GM18511 (cell line): ENCODE results near the gene ATP1A1.

Experiments
- ATAC-seq: cut with Tn5 transposase; IDR thresholded peaks from one replicate; pipeline ENCODE4 v1.9.1; 2021; ENCODE audit warnings: mild to moderate bottlenecking, moderate library complexity; ENCODE audit not compliant: unreplicated experiment

ATP1A1 gene

GRCh38 chr1:116343019-116343418, 30.0 kb upstream of the ATP1A1 start:
- no peak for ATAC-seq

GRCh38 chr1:116345011-116345410, 28.0 kb upstream of the ATP1A1 start:
- ATAC-seq: no peak

DNA sequence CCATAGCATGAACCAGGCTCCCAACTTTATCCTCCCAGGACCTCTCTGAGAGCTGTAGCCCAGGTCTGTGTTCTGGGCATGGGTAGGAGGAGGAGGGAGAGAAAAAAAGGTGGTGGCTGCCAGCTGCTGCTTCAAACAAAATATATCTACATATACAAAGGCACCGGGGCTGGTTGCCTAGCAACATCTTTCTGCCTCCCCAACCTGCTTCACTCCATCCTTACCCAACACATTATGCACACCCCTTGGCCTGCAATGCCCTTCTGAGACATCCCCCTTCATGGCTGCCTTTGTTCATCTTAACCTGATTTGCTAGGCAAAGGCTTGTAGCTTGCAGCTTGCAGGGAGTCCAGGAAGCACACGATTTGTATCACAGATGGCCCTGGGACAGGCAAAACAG, 27.2 kb upstream of the ATP1A1 start:
- no peak for ATAC-seq

GRCh38 chr1:116346943-116347673, 25.9 kb upstream of the ATP1A1 start:
- no peak for ATAC-seq

DNA sequence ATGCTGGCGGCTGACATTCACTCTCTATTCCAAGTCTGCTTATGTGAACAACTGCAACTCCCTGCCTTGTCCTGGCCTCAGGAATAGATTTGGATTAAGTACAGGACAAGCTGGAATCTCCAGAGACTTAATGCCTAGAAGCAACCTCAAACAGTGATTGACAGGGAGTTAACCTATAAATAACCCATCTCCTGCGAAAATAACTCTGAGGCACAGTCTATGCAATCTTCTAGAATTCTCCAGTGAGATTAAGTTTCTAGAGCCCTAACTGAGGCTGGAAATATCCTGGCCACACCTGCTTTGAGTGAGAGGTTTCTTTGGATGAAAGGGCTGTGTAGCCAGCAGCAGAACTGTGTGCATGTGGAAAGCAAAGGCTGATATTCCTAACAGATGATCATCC, 25.3 kb upstream of the ATP1A1 start:
- ATAC-seq: no peak

GRCh38 chr1:116350097-116350645, 22.9 kb upstream of the ATP1A1 start:
- no peak for ATAC-seq

DNA sequence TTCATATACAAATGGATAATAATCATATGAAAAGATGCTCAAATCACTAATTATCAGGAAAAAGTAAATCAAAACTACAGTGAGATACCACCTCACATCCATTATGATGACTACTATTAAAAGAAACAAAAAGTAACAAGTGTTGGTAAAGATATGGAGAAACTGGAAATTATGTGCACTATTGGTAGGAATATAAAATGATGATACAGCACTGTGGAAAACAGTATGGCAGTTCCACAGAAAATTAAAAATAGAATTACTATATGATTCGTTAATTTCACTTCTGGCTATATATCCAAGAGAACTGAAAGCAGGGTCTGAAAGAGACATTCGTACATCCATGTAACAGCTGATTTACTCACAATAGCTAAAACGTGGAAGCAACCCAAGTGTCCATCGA, 21.1 kb upstream of the ATP1A1 start:
- ATAC-seq: no peak

DNA sequence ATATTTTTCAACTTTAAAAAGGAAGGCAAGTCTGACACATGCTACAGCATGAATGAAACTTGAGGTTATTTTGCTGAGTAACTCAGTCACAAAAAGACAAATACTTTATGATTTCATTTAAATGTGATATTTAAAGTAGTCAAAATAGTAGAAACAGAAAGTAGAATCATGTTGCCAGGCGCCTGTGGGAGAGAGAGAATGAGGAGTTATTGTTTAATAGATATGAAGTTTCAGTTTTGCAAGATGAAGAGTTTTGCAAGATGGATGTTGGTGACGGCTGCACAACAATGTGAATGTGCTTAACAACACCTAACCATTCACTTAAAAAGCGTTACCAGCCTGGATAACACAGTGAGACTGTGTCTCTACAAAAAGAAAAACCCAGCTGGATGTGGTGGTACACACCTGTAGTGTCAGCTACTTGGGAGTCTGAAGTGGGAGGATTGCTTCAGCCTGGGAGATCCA, 20.7 kb upstream of the ATP1A1 start:
- peak; percentile 80 for ATAC-seq

- no peak for ATAC-seq
These were observed 19.9 kb upstream of the ATP1A1 start for GRCh38 chr1:116353155-116353554.

GRCh38 chr1:116356067-116356466, 17.0 kb upstream of the ATP1A1 start:
- ATAC-seq: no peak

DNA sequence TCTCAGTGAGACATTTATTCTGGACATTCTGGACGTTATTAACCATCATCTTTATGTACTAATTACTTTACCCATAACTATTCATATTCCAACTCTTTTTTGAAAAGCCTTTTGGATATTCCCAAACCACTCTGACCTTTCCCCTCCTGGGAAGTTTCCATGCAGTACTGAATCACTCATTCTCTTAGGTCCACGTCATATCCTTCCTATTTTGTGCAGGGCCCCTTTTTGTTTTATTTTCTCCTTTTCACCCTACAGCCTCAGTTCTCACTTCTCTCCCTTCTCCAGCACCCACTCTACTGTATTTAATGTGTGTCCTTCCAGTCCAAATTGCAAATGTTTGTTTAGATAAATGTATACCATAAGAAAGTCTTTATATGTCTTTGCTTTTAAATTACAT, 16.4 kb upstream of the ATP1A1 start:
- no peak for ATAC-seq

- no peak for ATAC-seq
These were observed 15.6 kb upstream of the ATP1A1 start for GRCh38 chr1:116357487-116357886.

- ATAC-seq: no peak
These were observed 13.8 kb upstream of the ATP1A1 start for GRCh38 chr1:116359060-116359830.

GRCh38 chr1:116359871-116360270, 13.2 kb upstream of the ATP1A1 start:
- ATAC-seq: no peak

DNA sequence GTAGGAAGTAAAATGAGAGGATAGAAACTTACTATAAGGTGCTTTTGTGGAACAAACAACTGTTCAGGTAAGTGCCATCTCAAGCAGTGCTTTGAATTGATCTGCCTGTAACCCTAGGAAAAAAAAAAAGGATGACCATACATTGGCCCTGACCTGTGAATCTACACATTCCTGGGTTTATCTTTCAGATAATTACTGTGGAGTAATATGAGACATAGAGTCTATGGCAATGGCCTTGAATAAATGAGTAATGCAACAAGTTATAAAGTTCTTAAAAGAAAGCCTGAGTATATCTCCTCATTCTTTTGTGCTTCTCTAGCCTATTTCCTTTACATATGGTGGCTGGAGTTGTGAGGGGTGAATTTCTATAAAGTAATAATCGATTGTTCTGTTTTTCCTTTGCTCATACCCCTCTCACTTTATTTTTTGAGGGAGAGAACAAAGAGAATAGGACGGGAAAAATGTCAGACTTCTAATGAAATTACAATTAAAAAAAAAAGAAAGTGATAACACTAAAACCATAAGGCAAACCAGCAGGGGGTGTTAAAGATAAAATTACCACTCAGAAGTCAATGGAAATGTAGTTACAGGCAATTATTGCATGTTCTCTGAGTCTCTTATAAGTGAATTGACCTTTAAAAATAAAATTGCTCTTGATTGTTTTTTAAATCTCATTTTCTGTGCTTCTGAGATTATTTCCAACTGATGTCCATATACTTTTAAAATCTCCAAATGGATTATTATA, 12.4 kb upstream of the ATP1A1 start:
- no peak for ATAC-seq

DNA sequence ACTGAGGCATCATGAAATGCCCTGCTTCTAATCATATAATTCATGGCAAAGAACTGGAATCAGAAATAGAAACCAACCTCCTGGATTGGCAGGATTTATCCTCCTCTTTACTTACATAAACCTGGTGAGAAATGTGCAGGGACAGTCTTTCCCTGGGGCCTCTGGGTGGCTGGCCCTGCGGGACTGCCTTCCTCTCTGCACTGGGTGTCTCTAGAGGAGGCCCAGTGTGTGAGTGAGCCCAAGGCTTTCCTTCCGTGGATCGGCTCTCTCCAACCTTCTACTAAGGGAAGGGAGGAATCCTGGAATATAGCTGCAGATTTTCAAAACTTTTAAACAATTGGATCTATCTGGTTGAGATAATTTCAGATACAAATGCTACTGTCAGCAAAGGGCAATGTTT, 11.4 kb upstream of the ATP1A1 start:
- no peak for ATAC-seq

DNA sequence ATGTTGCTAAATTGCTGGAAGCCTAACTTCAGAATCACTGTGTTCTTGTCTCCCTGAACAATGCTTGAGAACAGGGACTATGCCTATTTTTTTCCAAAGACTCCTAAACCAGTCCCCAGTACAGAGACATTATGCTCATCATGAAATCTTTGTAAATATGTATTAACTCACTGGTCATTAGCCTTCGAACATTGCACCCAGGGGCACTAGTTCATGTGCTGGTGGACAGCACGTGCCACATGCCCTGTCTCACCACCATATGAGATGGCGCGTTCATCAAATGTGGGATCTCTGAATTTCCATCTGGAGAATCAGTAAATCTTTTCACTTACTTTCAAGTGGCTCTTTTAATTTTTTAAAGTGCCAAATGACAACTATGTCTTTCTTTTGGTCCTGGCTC, 11.0 kb upstream of the ATP1A1 start:
- no peak for ATAC-seq

- no peak for ATAC-seq
These were observed 7.7 kb upstream of the ATP1A1 start for GRCh38 chr1:116365353-116365780.

GRCh38 chr1:116365857-116366256, 7.2 kb upstream of the ATP1A1 start:
- no peak for ATAC-seq

GRCh38 chr1:116367256-116367945, 5.6 kb upstream of the ATP1A1 start:
- ATAC-seq: no peak

DNA sequence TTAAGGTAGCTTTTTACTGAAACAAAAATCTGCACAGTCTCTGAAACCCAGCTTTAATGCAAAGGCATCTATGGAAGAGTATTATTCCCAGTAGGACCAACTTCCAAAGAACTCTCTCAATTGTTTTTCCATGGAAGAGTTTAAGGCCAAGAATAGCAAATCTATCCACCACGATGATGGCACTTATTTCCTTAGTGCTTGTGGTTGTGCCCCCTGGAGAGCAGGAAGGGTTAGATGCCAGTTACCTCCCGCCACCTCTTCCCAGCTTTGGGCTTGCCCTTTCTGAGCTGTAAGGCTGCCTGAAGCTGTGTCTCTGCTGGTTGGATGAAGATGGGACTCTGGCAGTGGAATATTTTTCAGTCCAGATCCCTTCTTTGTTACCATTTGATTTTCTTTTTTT, 4.8 kb upstream of the ATP1A1 start:
- ATAC-seq: no peak
